GM12873 (cell line): ENCODE measurements around the gene FBN1.

Experiments used
- CTCF ChIP-seq: IDR thresholded peaks from 2 replicates; pipeline ENCODE4 v1.5.1; 2012; ENCODE audit warnings: low read depth, mild to moderate bottlenecking, moderate library complexity, low read length, control low read depth; ENCODE audit not compliant: insufficient read depth; ENCODE audit errors: missing control alignments

Gene FBN1

GRCh38 chr15:48462688-48463087 lies 182.8 kb downstream of the FBN1 start:
- no peak for TF ChIP-seq CTCF

DNA sequence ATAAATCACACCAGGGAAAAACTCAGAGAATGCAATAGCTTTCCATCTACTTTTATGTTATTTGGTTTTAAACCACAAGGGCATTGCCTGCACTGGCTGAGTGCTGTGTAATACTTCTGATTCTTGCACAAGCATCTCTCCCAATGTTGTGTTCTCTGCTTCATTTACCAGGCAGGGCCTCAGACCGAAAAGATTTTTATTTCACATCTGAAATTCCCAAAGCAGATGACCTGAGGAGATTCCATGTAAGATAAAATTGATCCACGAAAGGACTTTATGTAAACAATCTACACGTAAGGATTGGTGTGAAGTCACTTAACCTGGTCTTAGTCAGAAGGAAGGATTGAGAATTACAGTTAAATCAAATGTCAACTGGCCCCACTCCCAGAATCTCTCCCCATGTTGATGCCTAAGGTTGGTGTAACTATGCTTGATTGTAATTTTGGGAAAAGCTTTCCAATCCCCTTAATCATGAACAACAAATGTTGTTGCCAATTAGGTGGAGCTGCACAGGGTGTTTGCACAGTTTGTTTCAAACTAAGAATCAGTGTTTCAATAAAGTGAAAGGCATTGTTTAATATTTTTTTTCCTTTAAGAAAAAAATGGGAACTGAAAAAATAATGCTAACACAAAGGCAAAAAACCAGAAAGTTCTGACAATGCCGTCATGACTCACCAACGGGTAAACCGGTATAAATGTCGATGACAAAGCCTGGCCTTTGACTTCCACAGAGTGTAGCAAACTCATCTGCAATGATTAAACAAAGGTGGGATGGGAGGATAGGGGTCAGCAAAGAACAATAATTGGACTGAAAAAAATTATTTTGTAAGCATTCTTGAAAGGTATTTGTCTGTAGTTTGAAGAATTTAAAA lies 185.7 kb downstream of the FBN1 start:
- TF ChIP-seq CTCF = no peak

DNA sequence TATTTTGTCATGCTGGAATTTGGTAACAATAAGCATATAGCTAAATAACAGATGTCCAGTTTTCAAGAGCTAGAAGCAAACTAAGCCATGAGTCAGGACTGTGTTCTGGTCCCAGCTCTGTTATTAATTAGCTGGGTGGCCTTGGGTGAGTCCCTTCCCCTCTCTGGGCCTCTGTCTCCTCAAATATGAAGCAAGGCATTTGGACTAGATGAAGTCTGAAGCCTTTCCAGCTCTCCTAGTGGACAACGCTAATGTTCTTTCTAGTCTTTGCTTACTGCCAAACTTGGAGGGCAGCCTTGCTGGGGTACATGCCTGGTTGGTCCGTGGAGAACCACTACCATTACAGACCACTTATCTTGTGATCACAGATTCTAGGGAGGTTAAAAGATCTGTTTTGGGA lies 186.6 kb downstream of the FBN1 start:
- TF ChIP-seq CTCF = no peak

DNA sequence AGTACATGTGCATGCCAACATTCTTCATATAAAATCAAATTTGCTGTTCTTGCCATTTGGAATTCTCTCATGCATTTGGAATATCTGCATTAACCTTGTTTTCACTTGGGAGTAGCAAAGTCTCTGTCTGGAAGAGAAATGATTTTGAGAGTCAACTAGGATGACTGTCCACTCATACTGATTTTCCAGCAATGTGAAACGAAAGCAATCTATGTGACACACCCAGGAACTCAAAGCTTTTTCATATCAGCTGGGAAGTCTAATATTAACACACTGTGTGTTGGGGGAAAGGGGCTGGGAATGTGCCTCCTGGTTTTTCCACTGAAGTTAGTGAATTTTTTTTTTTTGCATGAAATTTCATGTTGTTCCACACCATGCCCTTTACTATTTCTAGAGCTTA lies 189.4 kb downstream of the FBN1 start:
- TF ChIP-seq CTCF = no peak

DNA sequence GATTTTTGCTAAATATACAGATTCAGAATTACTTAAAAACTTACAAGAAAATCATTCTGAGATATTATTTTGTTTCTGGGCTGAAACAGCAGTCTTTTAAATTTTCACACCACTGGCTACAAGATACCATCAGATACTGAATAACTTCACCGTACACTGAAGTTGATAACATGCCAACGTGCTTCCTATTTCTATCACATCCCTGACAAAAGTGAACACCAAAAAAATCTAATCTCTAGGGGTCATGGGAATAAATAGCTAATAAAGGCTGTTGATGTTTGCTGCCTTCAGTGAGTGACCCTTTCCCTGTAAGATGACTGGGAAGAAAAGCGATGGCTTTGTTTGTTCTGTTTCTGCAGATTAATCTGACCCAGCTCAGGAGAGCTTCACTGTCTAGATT lies 193.8 kb downstream of the FBN1 start:
- no peak for TF ChIP-seq CTCF

- no peak for TF ChIP-seq CTCF
Measured at GRCh38 chr15:48451241-48451640, 194.3 kb downstream of the FBN1 start.

- no peak for TF ChIP-seq CTCF
Measured at GRCh38 chr15:48449734-48450133, 195.8 kb downstream of the FBN1 start.
